Adrenal gland (tissue), 12 donors: ENCODE results near the gene PCYT2. TPM values are rescaled to one million over a fixed set of nuclear protein-coding genes. Genes with fewer than 3 reads are reported as not detected.
"Not testable (repeated sequence)": the region's sequence is repeated elsewhere in the genome, so short reads cannot be mapped to it uniquely, and the experiment has no call there.

Source experiments
- DNase-seq, 7 donors: peaks; one replicate each; pipeline ENCODE4 v3.0.0-alpha.2; 2019 to 2020
- H3K27ac ChIP-seq, 5 donors: fragments of 200-600 bp; sonication (generic) in 4 of 5; 1 replicate in 3 of 5; 2 replicates in 2 of 5; pipeline versions ENCODE4 v1.5.1 to v1.8.0; 2016 to 2020; ENCODE audit warnings: mild to moderate bottlenecking in 1 of 5
- H3K27me3 ChIP-seq: fragments of 200-600 bp; 2 replicates; pipeline ENCODE4 v1.8.0; 2021
- H3K36me3 ChIP-seq, 2 donors: fragments of 200-600 bp; replicated peaks in 1 of 2; 1 replicate in 1 of 2; 2 replicates in 1 of 2; pipeline versions ENCODE4 v1.5.1 to v1.8.0; 2018 to 2022
- H3K4me1 ChIP-seq, 2 donors: fragments of 200-600 bp; replicated peaks in 1 of 2; 1 replicate in 1 of 2; 2 replicates in 1 of 2; pipeline versions ENCODE4 v1.5.1 to v1.8.0; 2018 to 2021
- H3K4me3 ChIP-seq, 4 donors: fragments of 200-600 bp; sonication (generic) in 3 of 4; one replicate each; pipeline ENCODE4 v1.5.1; 2016 to 2018
- H3K9me3 ChIP-seq, 3 donors: fragments of 200-600 bp; sonication (generic) in 1 of 3; replicated peaks in 1 of 3; 1 replicate in 2 of 3; 2 replicates in 1 of 3; pipeline versions ENCODE4 v1.5.1 to v1.8.0; 2016 to 2021
- CTCF ChIP-seq, 6 experiments: fragments of 450-650 bp in 4 of 6; fragments of 200-600 bp in 2 of 6; sonication (generic) in 1 of 6; IDR thresholded peaks; 1 replicate in 5 of 6; 2 replicates in 1 of 6; pipeline versions ENCODE4 v1.5.1 to v1.8.0; 2016 to 2021; ENCODE audit warnings: antibody characterized with exemption in 6 of 6, mild to moderate bottlenecking in 2 of 6, moderate library complexity in 1 of 6
- POLR2A ChIP-seq, 2 donors: fragments of 450-650 bp; IDR thresholded peaks; one replicate each; pipeline ENCODE4 v1.6.1; 2017; ENCODE audit warnings: antibody characterized with exemption in 2 of 2, mild to moderate bottlenecking in 2 of 2, moderate library complexity in 1 of 2
- WGBS, 4 donors: extraction: QIAGEN DNeasy Blood & Tissue Kit in 2 of 4; methylation state at CpG; one replicate each; pipeline versions ENCODE4 v1.1.5 to v1.1.7; 2013 to 2017; 5-methylcytosine and 5-hydroxymethylcytosine counted together
- intact Hi-C, 2 donors: fragments of 100-400 bp; cut with DNase I; formaldehyde crosslinking; loops; one replicate each; pipeline versions ENCODE4 v1.14.1 to v1.15.0; 2022 to 2023
- polyA plus RNA-seq, 3 donors: library from polyadenylated mRNA; stranded (reverse); fragments of 200-250 nt in 2 of 3; fragments of 350-450 nt in 1 of 3; fragmentation: Illumina TruSeq in 1 of 3; extraction: RNeasy Lipid Tissue Mini Kit (QIAGEN cat#74804) in 1 of 3; gene quantifications; one replicate each; pipeline ENCODE4 v1.2.3, GENCODE V29; 2013 to 2014
- total RNA-seq, 9 donors: library from RNA; depleted of rRNA in 4 of 9; stranded (reverse); fragments of >200 nt in 4 of 9; fragments of 120-200 nt in 1 of 9; fragmentation: NEBNext Ultra II Directional in 1 of 9; extraction: Animal tissue kit (Norgen Biotek cat#: 25700) in 1 of 9; gene quantifications; one replicate each; pipeline versions ENCODE4 v1.1.0 to v1.2.4, GENCODE V29; 2013 to 2023
- donor health status: healthy with polysubstance abuse.
- donor health status: Bipolar disorder and iron deficiency.
- donor health status: DM: yes; HTN: yes; CAD: no.
- donor health status: DM: no; HTN: no; CAD: no.
- donor health status: DM: no; HTN: no; CAD: no.
- donor health status: DM: yes; HTN: yes; CAD: no.

Gene PCYT2
- total and polyA plus RNA-seq, 12 donors, result 19.8 to 41.2 (median 30.2) TPM

GRCh38 chr17:81955058-81955681, 44.0 kb upstream of the PCYT2 start:
- H3K4me3 ChIP-seq, result no peak overlapping the region
- TF ChIP-seq POLR2A (IDR thresholded peaks at IDR 0.05) (no peak), CTCF (IDR thresholded peaks at IDR 0.05) (no peak)
- intact Hi-C loops, result no loop called here
- DNase-seq, result no peak
- 84 to 96% (median 91%) methylated on average over 14 to 26 of the region's 26 CpGs for WGBS, 4 donors
- H3K27me3 ChIP-seq, result peaks cover 14% of the 10 kb centered on the region
- no peaks in the 10 kb centered on the region for H3K36me3 ChIP-seq
- H3K4me1 ChIP-seq, result peaks cover 5 to 8% of the 10 kb centered on the region in 2 donors
- H3K9me3 ChIP-seq, result no peaks in the 10 kb centered on the region
- no peak overlapping the region for H3K27ac ChIP-seq

GRCh38 chr17:81954131-81955057, 43.2 kb upstream of the PCYT2 start:
- H3K9me3 ChIP-seq, result no peaks in the 10 kb centered on the region
- 81 to 88% (median 83%) methylated on average over 9 to 19 of the region's 19 CpGs for WGBS, 4 donors
- peaks cover 0 to 3% of the 10 kb centered on the region in 2 donors for H3K4me1 ChIP-seq
- H3K36me3 ChIP-seq, result no peaks in the 10 kb centered on the region
- peaks cover 8% of the 10 kb centered on the region for H3K27me3 ChIP-seq
- H3K27ac ChIP-seq, result no peak overlapping the region
- intact Hi-C loops, result no loop called here
- no peak for TF ChIP-seq CTCF (IDR thresholded peaks at IDR 0.05)
- TF ChIP-seq POLR2A (IDR thresholded peaks at IDR 0.05), result no peak
- H3K4me3 ChIP-seq, result no peak overlapping the region
- DNase-seq, result no peak

GRCh38 chr17:81953443-81953842, 42.2 kb upstream of the PCYT2 start:
- intact Hi-C loops, H3K9me3 ChIP-seq, H3K36me3 ChIP-seq, H3K4me1 ChIP-seq, H3K27me3 ChIP-seq, H3K27ac ChIP-seq, H3K4me3 ChIP-seq, DNase-seq: not testable (repeated sequence)
- 67 to 82% (median 77%) methylated on average over 5 of the region's 5 CpGs for WGBS, 4 donors

- no peaks in the 10 kb centered on the region for H3K4me1 ChIP-seq
- intact Hi-C loops, result no loop called here
- H3K4me3 ChIP-seq, result no peak overlapping the region
- no peak overlapping the region for H3K27ac ChIP-seq
- 73 to 90% (median 77%) methylated on average over 4 to 16 of the region's 16 CpGs for WGBS, 4 donors
- TF ChIP-seq CTCF (IDR thresholded peaks at IDR 0.05) (no peak), POLR2A (IDR thresholded peaks at IDR 0.05) (no peak)
- no peak for DNase-seq
- no peaks in the 10 kb centered on the region for H3K36me3 ChIP-seq
- no peaks in the 10 kb centered on the region for H3K9me3 ChIP-seq
- H3K27me3 ChIP-seq, result no peaks in the 10 kb centered on the region
Measured at GRCh38 chr17:81952792-81953228, 41.6 kb upstream of the PCYT2 start.
